Transverse colon (tissue), 4 donors: Measurements from ENCODE around the gene TNFSF10.

ENCODE experiments used
- CTCF ChIP-seq, 5 experiments: fragments of 200-600 bp in 3 of 5; fragments of 450-650 bp in 2 of 5; sonication (generic) in 3 of 5; IDR thresholded peaks; 1 replicate in 2 of 5; 2 replicates in 3 of 5; pipeline ENCODE4 v1.5.1; 2016 to 2017; ENCODE audit warnings: antibody characterized with exemption in 5 of 5, inconsistent platforms in 3 of 5, mild to moderate bottlenecking in 2 of 5, moderate library complexity in 1 of 5
- POLR2A ChIP-seq: fragments of 450-650 bp; IDR thresholded peaks from one replicate; pipeline ENCODE4 v1.6.1; 2016; ENCODE audit warnings: antibody characterized with exemption, mild to moderate bottlenecking, moderate library complexity
- POLR2AphosphoS5 ChIP-seq, 3 donors: sonication (generic); formaldehyde crosslinking; IDR thresholded peaks; one replicate each; pipeline ENCODE4 v1.6.1; 2016; ENCODE audit warnings: antibody characterized with exemption in 3 of 3

- TF ChIP-seq POLR2A (no peak), CTCF (IDR thresholded peaks at IDR 0.05) (no peak), POLR2AphosphoS5 (IDR thresholded peaks at IDR 0.05) (no peak)
Observed at GRCh38 chr3:172527306-172527705, 4.1 kb upstream of the TNFSF10 start.
